H1 (cell line): ENCODE measurements around the gene SHLD1. TPM values are rescaled to one million over a fixed set of nuclear protein-coding genes. Genes with fewer than 3 reads are reported as not detected.

ENCODE experiments used
- ATF2 ChIP-seq: IDR thresholded peaks from 2 replicates; pipeline ENCODE4 v1.6.1; 2012; ENCODE audit warnings: low read length, inconsistent platforms
- BACH1 ChIP-seq: IDR thresholded peaks from 2 replicates; pipeline ENCODE4 v1.6.1; 2012; ENCODE audit warnings: low read length, improper control_type of control experiment
- CHD1 ChIP-seq: IDR thresholded peaks from 2 replicates; pipeline ENCODE4 v1.6.1; 2012; ENCODE audit warnings: low read depth, low read length, improper control_type of control experiment
- CHD7 ChIP-seq: fragments of 300-600 bp; sonication (generic); IDR thresholded peaks from 2 replicates; pipeline ENCODE4 v1.7.1; 2012; ENCODE audit warnings: low read length, moderate library complexity, mild to moderate bottlenecking, inconsistent platforms; ENCODE audit not compliant: insufficient replicate concordance
- CTBP2 ChIP-seq: IDR thresholded peaks from 2 replicates; pipeline ENCODE4 v1.7.0; 2011; ENCODE audit warnings: borderline replicate concordance, mild to moderate bottlenecking, moderate library complexity, mixed read lengths, low read length; ENCODE audit not compliant: insufficient read depth, insufficient read length
- KDM4A ChIP-seq: IDR thresholded peaks from one replicate; pipeline ENCODE4 v1.7.1; 2012; ENCODE audit warnings: low read depth, mild to moderate bottlenecking, moderate library complexity, low read length, inconsistent platforms; ENCODE audit not compliant: severe bottlenecking
- RNF2 ChIP-seq: fragments of 200-900, 300-1000 bp; sonication (generic); IDR thresholded peaks from 2 replicates; pipeline ENCODE4 v1.7.1; 2016; ENCODE audit warnings: borderline replicate concordance, low read depth, mild to moderate bottlenecking, antibody characterized with exemption, low read length; ENCODE audit not compliant: poor library complexity, severe bottlenecking; ENCODE audit errors: missing control alignments
- RXRA ChIP-seq: IDR thresholded peaks from 2 replicates; pipeline ENCODE4 v1.6.1; 2011; ENCODE audit warnings: low read depth, mild to moderate bottlenecking, low read length, moderate library complexity; ENCODE audit not compliant: insufficient read depth
- SIX5 ChIP-seq: IDR thresholded peaks from 2 replicates; pipeline ENCODE4 v1.6.1; 2011; ENCODE audit warnings: mild to moderate bottlenecking, low read depth, low read length
- YY1 ChIP-seq: IDR thresholded peaks from 2 replicates; pipeline ENCODE4 v1.6.1; 2011; ENCODE audit warnings: low read depth, mild to moderate bottlenecking, low read length
- polyA plus RNA-seq, 7 experiments: library from polyadenylated mRNA; depleted of rRNA in 3 of 7; stranded (reverse) in 5 of 7; unstranded in 2 of 7; fragments of >200 nt in 5 of 7; fragments of 200-250 nt in 2 of 7; gene quantifications; 1 replicate in 5 of 7; 2 replicates in 1 of 7; 4 replicates in 1 of 7; pipeline versions ENCODE4 v1.2.1 to v1.2.3, GENCODE V29; 2011 to 2013; ENCODE audit warnings: missing spikeins in 2 of 7, mixed read lengths in 2 of 7
- total RNA-seq: library from RNA; stranded (reverse); fragmentation: NEBNext Ultra II Directional; extraction: Animal tissue kit (Norgen Biotek cat#: 25700); gene quantifications from 2 replicates; pipeline ENCODE4 v1.2.1, GENCODE V29; 2021

The SHLD1 gene
- total and polyA plus RNA-seq, 2 of the 8 experiments (the other 6 are each of a cell fraction or from before 2014, with no cell fraction given) = 4.2 to 6.5 TPM

- TF ChIP-seq CHD7 (no peak), ATF2 (no peak), CHD1 (no peak), RNF2 (no peak), RXRA (no peak), CTBP2 (no peak), KDM4A (no peak), SIX5 (no peak), BACH1 (no peak), YY1 (no peak)
These were observed 115.4 kb downstream of the SHLD1 start (continued) for GRCh38 chr20:5865604-5866003.
